NCI-H128 (cell line): ENCODE results near the gene COX6B2.

Experiments used
- DNase-seq: peaks from one replicate; lab custom pipeline; 2025; ENCODE audit not compliant: unreplicated experiment; lab: John Stamatoyannopoulos, UW

COX6B2 gene

GRCh38 chr19:55383279-55384130 lies 29.0 kb upstream of the COX6B2 start:
- no peak for DNase-seq

DNA sequence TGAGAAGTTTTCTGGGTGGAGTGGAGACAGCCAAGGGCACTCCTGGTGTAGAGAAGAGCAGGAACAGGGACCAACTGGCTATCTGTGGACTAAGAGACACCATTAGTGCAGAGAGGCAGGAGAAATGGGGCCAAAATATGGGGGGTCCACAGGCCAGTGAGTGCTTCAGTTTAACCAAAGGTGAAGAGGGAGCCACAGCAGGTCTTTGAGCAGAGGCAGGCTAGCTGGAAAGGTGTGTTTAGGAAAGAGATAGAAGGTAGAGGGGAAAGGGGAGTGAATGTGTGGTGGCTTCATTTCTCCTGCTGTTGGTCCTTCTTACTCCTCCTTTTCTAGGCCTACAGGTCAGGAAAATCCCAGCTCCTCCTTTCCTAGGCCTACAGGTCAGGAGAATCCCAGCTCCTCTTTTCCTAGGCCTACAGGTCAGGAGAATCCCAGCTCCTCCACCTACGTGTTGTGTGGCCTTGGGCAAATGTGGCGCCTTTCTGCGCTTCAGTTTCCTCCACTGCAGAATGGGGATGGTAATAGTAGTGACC lies 28.1 kb upstream of the COX6B2 start:
- DNase-seq = no peak

GRCh38 chr19:55382013-55382412 lies 27.5 kb upstream of the COX6B2 start:
- no peak for DNase-seq

GRCh38 chr19:55379174-55379573 lies 24.7 kb upstream of the COX6B2 start:
- no peak for DNase-seq

- DNase-seq = no peak
These were observed 23.0 kb upstream of the COX6B2 start for GRCh38 chr19:55377356-55378131.

DNA sequence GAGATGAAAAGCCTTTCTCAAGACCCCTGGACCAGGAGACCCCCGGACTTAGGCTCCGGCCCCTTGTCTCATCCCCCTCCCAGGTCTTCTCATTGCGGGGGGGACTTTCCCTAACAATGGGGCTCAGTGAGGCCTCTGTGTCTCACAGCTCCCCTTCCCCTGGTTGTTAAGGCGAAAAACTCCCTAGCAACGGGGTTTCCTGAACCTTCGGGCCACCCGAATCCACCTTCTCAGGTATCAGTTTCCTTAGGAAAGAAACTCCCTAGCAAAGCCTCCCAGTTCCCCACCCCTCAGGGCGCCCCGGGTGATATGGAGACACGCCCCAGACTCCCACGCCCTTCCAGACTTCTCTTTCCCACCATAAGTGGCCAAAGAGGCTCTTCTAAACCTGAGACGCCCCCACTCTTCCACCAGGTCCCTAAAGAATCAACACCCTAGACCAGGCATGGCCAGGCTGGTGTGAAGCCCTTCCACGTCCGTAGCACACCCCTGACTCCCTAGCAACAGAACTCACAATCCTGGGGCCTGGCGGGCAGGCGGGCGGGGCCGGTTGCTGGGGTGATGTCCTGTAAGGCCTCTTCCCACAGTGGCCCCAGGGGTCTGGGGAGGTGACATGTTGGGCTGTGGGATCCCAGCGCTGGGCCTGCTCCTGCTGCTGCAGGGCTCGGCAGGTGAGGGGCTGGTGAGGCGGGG lies 21.9 kb upstream of the COX6B2 start, which contains the start of gene TMEM190:
Gene TMEM190, plus strand, starts transcription at position 586 of the 693 bp plus-strand sequence. Its CDS starts 28 bp downstream, at position 614.
- DNase-seq = no peak

GRCh38 chr19:55373993-55374757 lies 19.7 kb upstream of the COX6B2 start:
- no peak for DNase-seq

DNA sequence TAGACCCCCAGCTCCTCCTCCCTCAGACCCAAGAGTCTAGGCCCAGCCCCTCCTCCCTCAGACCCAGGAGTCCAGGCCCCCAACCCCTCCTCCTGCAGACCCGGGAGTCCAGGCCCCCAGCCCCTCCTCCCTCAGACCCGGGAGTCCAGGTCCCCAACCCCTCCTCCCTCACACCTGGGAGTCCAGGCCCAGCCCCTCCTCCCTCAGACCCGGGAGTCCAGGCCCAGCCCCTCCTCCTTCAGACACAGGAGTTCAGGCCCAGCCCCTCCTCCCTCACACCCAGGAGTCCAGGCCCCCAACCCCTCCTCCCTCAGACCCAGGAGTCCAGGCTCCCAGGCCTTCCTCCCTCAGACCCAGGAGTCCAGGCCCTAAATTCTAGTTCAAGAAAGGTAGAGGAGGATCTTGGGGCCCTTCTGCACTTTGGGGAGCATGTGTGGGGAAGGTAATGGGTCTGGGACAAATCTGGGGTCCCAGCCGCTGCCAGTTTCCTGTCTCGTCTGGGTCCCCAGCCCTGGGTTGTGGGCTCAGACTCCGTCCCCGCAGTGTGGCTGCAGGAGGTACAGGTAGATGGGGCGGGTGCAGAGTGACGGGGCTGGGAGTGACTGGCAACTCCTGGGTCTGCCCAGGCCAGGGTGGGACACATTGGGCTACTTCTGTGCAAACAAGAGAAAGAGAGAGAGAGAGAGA lies 18.9 kb upstream of the COX6B2 start:
- no peak for DNase-seq

- DNase-seq = no peak
These were observed 18.0 kb upstream of the COX6B2 start for GRCh38 chr19:55372316-55373081.

- DNase-seq = no peak
These were observed 15.9 kb upstream of the COX6B2 start, which contains the start of gene IL11 for GRCh38 chr19:55370305-55370988. TSS of gene IL11 (minus strand) at chr19:55370463. CDS start at chr19:55370310, 153 bp downstream.

- no peak for DNase-seq
These were observed 15.3 kb upstream of the COX6B2 start for GRCh38 chr19:55369653-55370304.

DNA sequence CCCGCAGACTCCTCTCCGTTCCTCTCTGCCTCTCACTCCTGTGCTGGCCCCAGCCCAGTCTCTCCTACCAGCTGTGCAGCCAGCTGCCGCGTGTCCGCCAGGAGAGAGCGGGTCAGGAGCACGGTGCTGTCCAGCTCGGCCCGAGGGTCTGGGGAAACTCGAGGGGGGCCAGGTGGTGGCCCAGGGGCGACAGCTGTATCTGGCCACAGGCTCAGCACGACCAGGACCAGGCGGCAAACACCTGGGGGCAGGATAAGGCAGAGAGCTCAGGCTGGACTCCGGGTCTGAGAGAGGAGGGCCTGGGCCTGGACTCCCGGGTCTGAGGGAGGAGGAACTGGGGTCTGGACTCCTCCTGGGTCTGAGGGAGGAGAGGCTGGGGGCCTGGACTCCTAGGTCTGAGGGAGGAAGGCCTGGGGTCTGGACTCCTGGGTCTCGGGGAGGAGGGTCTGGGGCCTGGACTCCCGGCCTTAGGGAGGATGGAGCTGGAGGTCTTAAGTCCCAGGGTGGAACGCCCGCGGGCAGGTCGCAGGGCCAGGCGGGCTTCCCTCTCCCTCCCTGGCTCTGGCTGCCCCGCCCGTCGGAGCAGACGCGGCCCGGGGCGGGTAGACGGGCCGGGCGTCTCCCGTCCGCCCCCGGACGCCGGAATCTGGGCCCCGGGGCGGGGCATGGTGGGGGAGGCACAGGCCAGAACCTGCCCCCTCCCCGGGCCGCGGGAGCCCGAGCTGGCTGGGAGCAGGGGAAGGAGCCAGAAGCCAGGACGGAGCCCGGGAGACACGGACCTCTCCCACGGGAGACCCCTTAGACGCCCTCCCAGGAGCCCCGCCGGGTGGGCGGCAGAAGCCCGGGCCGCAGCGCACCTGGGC lies 14.4 kb upstream of the COX6B2 start:
- DNase-seq = no peak

DNA sequence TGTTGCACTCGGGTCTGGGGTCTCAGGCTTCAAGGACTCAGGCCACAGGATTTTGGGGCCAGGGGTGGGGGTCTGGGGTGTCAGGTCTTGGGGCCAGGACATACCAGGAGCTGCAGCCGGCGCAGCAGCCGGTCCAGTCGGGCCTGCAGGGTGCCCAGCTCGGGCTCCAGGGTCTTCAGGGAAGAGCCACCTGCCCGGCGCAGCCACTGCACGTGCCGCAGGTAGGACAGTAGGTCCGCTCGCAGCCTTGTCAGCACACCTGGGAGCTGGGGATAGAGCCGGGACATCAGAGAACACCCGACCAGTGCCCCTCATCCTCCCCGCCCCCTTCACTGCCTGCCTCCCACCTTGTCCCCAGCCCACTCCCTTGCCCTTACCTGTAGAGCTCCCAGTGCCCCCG lies 13.6 kb upstream of the COX6B2 start:
- DNase-seq = no peak

GRCh38 chr19:55366790-55367189 lies 12.3 kb upstream of the COX6B2 start:
- DNase-seq = no peak

GRCh38 chr19:55365964-55366363 lies 11.4 kb upstream of the COX6B2 start:
- no peak for DNase-seq

DNA sequence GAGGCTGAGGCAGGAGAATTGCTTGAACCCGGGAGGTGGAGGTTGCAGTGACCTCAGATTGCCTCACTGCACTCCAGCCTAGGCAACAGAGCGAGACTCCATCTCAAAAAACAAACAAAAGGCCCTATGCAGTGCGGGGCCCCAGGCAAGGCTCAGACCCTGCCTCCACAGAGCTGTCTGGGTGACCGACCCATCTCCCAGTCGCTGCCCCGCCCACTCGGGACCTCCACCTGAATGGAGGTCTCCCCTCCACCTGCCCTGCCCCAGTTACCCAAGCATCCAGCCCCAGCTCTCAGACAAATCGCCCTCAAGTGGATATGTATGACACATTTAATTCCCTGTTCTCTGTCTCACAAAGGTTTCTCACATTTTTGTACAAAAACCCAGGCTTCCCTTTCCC lies 10.7 kb upstream of the COX6B2 start:
- no peak for DNase-seq
